DOHH2 (cell line): ENCODE data around the gene SEC24B.
A peak's percentile ranks its signal among the peaks of the same experiment; 100 is the strongest.

ENCODE experiments used
- H3F3A ChIP-seq: fragments of 200-600 bp; sonication (generic), shearing (Covaris generic); 2 replicates; pipeline ENCODE4 v1.6.0; 2016; ENCODE audit warnings: antibody characterized with exemption, mild to moderate bottlenecking; ENCODE audit not compliant: control insufficient read depth, insufficient read depth
- H3K27ac ChIP-seq: fragments of 200-600 bp; sonication (generic); 2 replicates; pipeline ENCODE4 v1.5.1; 2014; ENCODE audit warnings: low read depth, mild to moderate bottlenecking, low read length, moderate library complexity
- H3K27me3 ChIP-seq: fragments of 200-600 bp; sonication (generic); 2 replicates; pipeline ENCODE4 v1.6.1; 2014; ENCODE audit warnings: mild to moderate bottlenecking, low read length, mixed read lengths; ENCODE audit not compliant: control insufficient read depth
- H3K36me3 ChIP-seq: fragments of 200-600 bp; sonication (generic); 2 replicates; pipeline ENCODE4 v1.6.1; 2014; ENCODE audit warnings: mild to moderate bottlenecking, low read length, moderate library complexity, mixed read lengths; ENCODE audit not compliant: control insufficient read depth
- H3K4me1 ChIP-seq: fragments of 200-600 bp; sonication (generic); 2 replicates; pipeline ENCODE4 v1.6.1; 2014; ENCODE audit warnings: mild to moderate bottlenecking, low read length, mixed read lengths; ENCODE audit not compliant: control insufficient read depth
- H3K4me2 ChIP-seq: fragments of 200-600 bp; sonication (generic); 2 replicates; pipeline ENCODE4 v1.6.0; 2014; ENCODE audit warnings: mild to moderate bottlenecking, low read length, moderate library complexity
- H3K4me3 ChIP-seq: fragments of 200-600 bp; sonication (generic); 2 replicates; pipeline ENCODE4 v1.5.1; 2014; ENCODE audit warnings: mild to moderate bottlenecking, low read length, mixed read lengths
- H3K79me2 ChIP-seq: fragments of 200-600 bp; sonication (generic); 2 replicates; pipeline ENCODE4 v1.6.1; 2014; ENCODE audit warnings: mild to moderate bottlenecking, low read length, mixed read lengths; ENCODE audit not compliant: control insufficient read depth
- H3K9me2 ChIP-seq: fragments of 200-600 bp; sonication (generic); replicated peaks from 2 replicates; pipeline ENCODE4 v1.6.1; 2014; ENCODE audit warnings: mild to moderate bottlenecking, low read length, mixed read lengths; ENCODE audit not compliant: control insufficient read depth
- H3K9me3 ChIP-seq: fragments of 200-600 bp; sonication (generic); 2 replicates; pipeline ENCODE4 v1.6.1; 2014; ENCODE audit warnings: antibody characterized with exemption, low read length, mixed read lengths; ENCODE audit not compliant: control insufficient read depth, insufficient read depth
- H4K20me1 ChIP-seq: fragments of 200-600 bp; sonication (generic); 2 replicates; pipeline ENCODE4 v1.6.0; 2014; ENCODE audit warnings: low read depth, mild to moderate bottlenecking, antibody characterized with exemption, low read length, moderate library complexity; ENCODE audit not compliant: control insufficient read depth, insufficient read depth
- CTCF ChIP-seq: fragments of 200-600 bp; sonication (generic); IDR thresholded peaks from one replicate; pipeline ENCODE4 v1.5.1; 2014; ENCODE audit warnings: antibody characterized with exemption, mild to moderate bottlenecking, low read depth, low read length; ENCODE audit not compliant: poor library complexity, severe bottlenecking
- EZH2phosphoT487 ChIP-seq: fragments of 200-600 bp; sonication (generic); IDR thresholded peaks from 2 replicates; pipeline ENCODE4 v1.6.1; 2017; ENCODE audit warnings: borderline replicate concordance, mild to moderate bottlenecking, antibody characterized with exemption, low read length, moderate library complexity, mixed read lengths

Gene SEC24B

GRCh38 chr4:109588176-109588575 is 154.6 kb downstream of the SEC24B start:
- H3K79me2 ChIP-seq = peaks cover 94% of the 10 kb centered on the region
- peak overlapping the region; percentile 52 for H3K4me3 ChIP-seq
- peak overlapping the region; percentile 68 for H3K4me2 ChIP-seq

GRCh38 chr4:109589119-109589518 is 155.5 kb downstream of the SEC24B start:
- Histone ChIP-seq H3K27me3 (no peaks in the 10 kb centered on the region), H4K20me1 (no peaks in the 10 kb centered on the region), H3K4me3 (peak overlapping the region; percentile 52), H3F3A (peaks cover 14% of the 10 kb centered on the region), H3K27ac (peak overlapping the region; percentile 78), H3K9me3 (no peaks in the 10 kb centered on the region), H3K9me2 (no peaks in the 10 kb centered on the region), H3K4me2 (peak overlapping the region; percentile 68), H3K79me2 (peaks cover 97% of the 10 kb centered on the region), H3K36me3 (peaks cover 11% of the 10 kb centered on the region), H3K4me1 (peaks cover 59% of the 10 kb centered on the region)
- TF ChIP-seq EZH2phosphoT487 (no peak), CTCF (no peak)

More at GRCh38 chr4:109588176-109588575, 154.6 kb downstream of the SEC24B start:
- peaks cover 14% of the 10 kb centered on the region for H3F3A ChIP-seq
- H3K36me3 ChIP-seq = peaks cover 8% of the 10 kb centered on the region
- H4K20me1 ChIP-seq = no peaks in the 10 kb centered on the region
- H3K4me1 ChIP-seq = peaks cover 65% of the 10 kb centered on the region
- TF ChIP-seq CTCF (no peak), EZH2phosphoT487 (no peak)
- H3K9me2 ChIP-seq = no peaks in the 10 kb centered on the region
- no peaks in the 10 kb centered on the region for H3K9me3 ChIP-seq
- peak overlapping the region; percentile 78 for H3K27ac ChIP-seq
- H3K27me3 ChIP-seq = no peaks in the 10 kb centered on the region

- H4K20me1 ChIP-seq = no peaks in the 10 kb centered on the region
- H3K4me2 ChIP-seq = peak overlapping the region; percentile 68
- no peaks in the 10 kb centered on the region for H3K27me3 ChIP-seq
- H3K9me3 ChIP-seq = no peaks in the 10 kb centered on the region
- peaks cover 97% of the 10 kb centered on the region for H3K79me2 ChIP-seq
- no peaks in the 10 kb centered on the region for H3K9me2 ChIP-seq
- H3K4me1 ChIP-seq = peaks cover 59% of the 10 kb centered on the region
- peaks cover 14% of the 10 kb centered on the region for H3F3A ChIP-seq
- H3K27ac ChIP-seq = peak overlapping the region; percentile 78
- TF ChIP-seq CTCF (no peak), EZH2phosphoT487 (no peak)
- peaks cover 11% of the 10 kb centered on the region for H3K36me3 ChIP-seq
- peak overlapping the region; percentile 52 for H3K4me3 ChIP-seq
Observed at GRCh38 chr4:109589605-109590004, 156.0 kb downstream of the SEC24B start.
